Inferior parietal cortex (tissue), 1 donor: ENCODE measurements around the gene SYT11.
"Not testable (repeated sequence)": the region's sequence is repeated elsewhere in the genome, so short reads cannot be mapped to it uniquely, and the experiment has no call there.

Experiments
- DNase-seq: peaks from one replicate; pipeline ENCODE4 v3.0.0-alpha.2; 2016; ENCODE audit errors: extremely low spot score

The SYT11 gene, protein sequence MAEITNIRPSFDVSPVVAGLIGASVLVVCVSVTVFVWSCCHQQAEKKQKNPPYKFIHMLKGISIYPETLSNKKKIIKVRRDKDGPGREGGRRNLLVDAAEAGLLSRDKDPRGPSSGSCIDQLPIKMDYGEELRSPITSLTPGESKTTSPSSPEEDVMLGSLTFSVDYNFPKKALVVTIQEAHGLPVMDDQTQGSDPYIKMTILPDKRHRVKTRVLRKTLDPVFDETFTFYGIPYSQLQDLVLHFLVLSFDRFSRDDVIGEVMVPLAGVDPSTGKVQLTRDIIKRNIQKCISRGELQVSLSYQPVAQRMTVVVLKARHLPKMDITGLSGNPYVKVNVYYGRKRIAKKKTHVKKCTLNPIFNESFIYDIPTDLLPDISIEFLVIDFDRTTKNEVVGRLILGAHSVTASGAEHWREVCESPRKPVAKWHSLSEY

GRCh38 chr1:155859234-155859829 lies at the start of gene SYT11:
Gene SYT11 (plus strand): TSS chr1:155859567. CDS start chr1:155859762, 195 bp downstream.
- DNase-seq, result peak; percentile 99

DNA sequence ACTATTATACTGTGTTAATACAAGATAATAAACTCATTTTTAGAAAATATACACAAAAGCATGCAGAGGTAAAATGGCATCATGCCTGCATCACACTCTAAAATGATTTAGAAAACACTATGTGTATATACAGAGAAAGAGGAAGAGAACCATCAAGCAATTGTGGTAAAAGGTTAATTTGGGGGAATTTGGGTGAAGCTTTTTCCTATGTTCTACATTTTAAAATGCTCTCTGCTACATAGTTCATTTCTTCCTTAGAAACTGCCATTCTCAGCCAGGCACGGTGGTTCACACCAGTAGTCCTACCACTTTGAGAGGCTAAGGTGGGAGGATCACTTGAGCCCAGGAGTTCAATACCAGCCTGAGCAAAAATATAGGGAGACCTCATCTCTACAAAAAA lies 46.5 kb upstream of the SYT11 start:
- DNase-seq, result no peak

GRCh38 chr1:155813672-155814071 lies 45.7 kb upstream of the SYT11 start:
- no peak for DNase-seq

DNA sequence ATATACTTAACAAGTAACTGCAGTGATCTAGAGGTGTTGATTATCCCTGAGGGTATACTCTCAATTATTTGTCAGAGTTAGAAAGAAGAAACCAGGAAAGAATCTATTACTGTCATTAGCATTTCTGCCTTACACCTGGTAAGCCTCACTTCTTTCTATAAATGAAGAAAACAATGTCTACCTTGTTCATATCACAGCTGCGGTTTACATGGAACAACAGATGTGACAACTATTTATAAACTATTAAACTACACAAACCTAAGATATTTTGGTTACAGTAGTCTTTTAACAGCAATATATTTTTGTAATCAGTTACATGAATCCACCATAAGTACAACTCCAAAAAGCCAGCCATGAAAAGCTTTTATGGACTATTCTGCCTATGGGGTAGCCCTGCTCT lies 43.0 kb upstream of the SYT11 start:
- no peak for DNase-seq

GRCh38 chr1:155827450-155827849 lies 31.9 kb upstream of the SYT11 start:
- DNase-seq, result no peak

- DNase-seq, result no peak
These were observed 27.9 kb upstream of the SYT11 start for GRCh38 chr1:155831279-155831976.

DNA sequence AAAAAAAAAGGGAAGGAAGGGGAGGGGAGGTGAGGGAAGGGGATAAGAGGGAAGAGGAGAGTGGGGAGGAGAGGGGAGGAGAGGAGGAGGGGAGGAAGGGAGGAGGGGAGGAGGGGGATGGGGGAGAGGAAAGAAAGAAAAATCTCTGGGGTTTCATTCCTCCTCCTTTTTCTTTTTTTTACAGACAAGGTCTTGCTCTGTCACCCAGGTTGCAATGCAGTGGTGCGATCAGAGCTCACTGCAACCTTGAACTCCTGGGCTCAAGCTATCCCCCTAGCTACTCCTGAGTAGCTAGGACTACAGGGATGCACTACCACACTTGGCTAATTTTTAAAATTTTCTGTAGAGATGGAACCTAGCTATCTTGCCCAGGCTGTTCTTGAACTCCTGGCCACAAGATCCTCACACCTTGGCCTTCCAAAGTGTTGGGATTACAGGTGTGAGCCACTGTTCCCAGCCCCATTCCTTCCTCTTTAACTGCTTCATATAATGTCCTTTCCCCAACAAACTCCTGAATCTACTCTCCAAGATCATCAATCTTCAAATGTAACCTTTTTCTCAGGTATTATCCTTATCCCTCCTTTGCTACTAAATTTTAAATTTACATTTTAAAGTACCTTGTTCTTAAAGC lies 25.6 kb upstream of the SYT11 start:
- DNase-seq, result no peak

DNA sequence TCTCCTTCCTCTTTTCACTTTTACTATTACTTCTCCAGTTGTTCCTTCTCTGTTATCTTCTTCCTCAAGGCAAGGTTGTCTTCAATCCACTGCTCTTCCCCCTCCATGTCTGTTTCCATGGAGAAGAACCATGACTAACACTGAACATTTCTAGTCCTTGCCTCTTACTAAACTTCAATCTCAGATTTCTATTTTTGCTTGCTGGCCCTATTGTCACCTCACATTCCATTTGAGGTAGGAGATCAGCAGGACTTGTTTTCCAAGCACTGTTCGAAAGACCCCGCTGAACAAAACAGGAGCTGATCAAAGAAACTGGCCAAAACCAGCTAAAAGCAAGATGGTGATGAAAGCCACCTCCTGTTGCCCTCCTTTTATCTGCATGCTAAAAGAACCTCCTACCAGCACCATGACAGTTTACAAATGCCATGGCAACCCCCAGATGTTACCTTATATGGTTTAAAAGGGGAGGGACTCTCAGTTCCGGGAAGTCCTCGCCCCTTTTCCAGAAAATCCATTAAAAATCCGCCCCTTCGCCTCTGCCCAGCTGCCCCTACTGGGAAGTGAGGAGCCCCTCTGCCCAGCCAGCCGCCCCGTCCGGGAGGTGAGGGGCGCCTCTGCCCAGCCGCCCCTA lies 25.0 kb upstream of the SYT11 start:
- peak; percentile 24 for DNase-seq

DNA sequence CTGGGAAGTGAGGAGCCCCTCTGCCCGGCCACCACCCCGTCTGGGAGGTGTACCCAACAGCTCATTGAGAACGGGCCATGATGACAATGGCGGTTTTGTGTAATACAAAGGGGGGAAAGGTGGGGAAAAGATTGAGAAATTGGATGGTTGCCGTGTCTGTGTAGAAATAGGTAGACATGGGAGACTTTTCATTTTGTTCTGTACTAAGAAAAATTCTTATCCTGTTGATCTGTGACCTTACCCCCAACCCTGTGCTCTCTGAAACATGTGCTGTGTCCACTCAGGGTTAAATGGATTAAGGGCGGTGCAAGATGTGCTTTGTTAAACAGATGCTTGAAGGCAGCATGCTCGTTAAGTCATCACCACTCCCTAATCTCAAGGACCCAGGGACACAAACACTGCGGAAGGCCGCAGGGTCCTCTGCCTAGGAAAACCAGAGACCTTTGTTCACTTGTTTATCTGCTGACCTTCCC lies 24.4 kb upstream of the SYT11 start:
- not testable (repeated sequence) for DNase-seq

- no peak for DNase-seq
These were observed 23.8 kb upstream of the SYT11 start for GRCh38 chr1:155835548-155835947.

- DNase-seq, result no peak
These were observed 19.0 kb upstream of the SYT11 start for GRCh38 chr1:155840386-155840785.

GRCh38 chr1:155844860-155845421 lies 14.4 kb upstream of the SYT11 start:
- no peak for DNase-seq

DNA sequence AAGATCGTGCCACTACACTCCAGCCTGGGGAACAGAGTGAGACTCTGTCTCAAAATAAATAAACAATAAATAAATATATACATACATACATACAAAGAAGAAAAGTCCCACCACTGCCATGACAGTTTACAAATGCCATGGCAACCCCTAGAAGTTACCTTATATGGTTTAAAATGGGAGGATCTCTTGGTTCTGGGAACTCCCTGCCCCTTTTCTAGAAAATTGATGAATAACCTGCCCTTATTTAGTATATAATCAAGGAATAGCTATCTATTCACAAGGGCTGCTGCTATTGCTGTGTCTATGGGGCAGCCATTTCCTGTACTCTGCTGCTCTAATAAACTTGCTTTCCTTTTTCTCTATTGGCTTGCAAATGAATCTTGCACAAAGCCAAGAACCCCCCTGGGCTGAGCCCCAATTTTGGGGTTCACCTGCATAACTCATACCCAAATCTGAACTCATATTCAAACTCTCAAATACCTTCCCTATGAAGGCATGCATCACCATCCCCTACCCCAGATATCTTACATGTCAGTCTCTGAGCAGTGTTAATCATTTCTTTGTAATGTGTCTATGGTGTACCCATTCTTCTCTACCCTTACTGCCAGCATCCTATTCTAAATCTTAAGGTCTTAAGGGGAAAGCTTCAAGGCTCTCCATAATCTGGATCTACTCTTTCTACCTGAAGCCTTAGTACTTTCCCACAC lies 11.4 kb upstream of the SYT11 start:
- DNase-seq, result no peak

GRCh38 chr1:155850345-155850744 lies 9.0 kb upstream of the SYT11 start:
- no peak for DNase-seq

DNA sequence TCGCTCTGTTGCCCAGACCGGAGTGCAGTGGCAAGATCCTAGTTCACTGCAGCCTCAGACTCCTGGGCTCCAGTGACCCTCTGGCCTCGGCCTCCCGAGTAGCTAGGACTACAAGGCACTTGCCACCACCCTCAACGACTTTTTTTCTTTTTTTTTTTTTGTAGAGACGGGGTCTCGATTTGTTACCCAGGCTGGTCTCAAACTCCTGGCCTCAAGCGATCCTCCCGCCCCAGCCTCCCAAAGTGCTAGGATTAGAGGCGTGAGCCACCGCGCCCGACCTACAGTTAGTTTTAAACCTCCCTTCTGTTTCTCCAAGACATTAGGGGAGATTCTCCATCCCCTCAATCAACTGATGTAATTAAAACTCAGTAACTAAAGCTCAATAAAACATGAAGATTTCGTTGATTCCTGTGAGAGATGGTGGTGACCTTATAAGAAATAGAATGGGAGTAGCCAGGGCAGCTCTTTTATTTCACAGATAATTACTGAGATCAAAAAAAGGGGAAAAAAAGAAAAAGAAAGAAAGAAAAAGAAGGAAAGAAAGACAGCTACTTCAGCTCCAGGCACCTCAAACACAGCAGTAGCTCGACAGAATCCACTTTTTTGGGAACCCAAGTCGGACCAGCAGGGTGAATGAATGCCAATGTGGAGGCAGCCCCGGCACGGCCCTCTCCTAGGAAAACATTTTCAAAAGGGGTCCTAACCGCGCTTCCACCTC lies 3.0 kb upstream of the SYT11 start:
- DNase-seq, result no peak

DNA sequence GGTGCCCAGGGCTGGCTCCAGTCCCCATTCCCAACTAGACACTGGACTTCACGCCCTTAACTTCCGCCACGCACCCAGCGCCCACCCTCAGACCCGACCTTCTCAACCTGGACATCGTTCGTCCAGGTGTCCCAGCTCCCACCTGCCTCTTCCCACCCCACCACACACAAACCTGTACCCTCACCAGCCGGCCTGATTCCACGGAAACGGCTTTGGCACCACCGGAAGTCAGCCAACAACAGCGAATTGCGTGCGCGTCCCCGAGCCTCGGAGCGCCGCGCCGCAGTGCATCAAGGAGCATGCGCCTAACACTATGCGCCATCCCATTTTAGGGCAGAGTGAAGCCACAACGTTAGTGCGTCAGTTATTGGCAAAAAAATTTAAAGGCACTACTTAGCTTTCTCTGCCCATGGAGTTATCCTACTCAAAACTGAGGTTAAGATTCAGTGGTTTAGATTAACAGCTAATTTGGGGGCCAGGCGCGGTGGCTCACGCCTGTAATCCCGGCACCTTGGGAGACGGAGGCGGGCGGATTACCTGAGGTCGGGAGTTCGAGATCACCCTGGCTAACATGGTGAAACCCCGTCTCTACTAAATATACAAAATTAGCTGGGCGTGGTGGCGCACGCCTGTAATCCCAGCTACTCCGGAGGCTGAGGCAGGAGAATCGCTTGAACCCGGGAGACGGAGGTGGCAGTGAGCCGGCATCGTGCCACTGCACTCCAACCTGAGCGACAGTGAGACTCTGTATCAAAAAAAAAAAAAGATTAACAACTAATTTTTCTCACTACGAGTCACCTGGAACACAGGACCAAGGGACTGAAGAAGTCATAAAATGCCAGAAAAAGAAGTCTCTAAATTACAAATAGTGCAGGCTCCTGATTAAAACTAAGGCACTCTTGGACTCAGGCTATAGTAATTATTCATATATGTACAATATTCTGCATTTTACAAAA lies 2.1 kb upstream of the SYT11 start, which contains the start of gene GON4L:
TSS of gene GON4L (minus strand) at position 240 of the 956 bp plus-strand sequence. CDS start 3,434 bp downstream, outside the sequence.
- DNase-seq, result peak; percentile 96

DNA sequence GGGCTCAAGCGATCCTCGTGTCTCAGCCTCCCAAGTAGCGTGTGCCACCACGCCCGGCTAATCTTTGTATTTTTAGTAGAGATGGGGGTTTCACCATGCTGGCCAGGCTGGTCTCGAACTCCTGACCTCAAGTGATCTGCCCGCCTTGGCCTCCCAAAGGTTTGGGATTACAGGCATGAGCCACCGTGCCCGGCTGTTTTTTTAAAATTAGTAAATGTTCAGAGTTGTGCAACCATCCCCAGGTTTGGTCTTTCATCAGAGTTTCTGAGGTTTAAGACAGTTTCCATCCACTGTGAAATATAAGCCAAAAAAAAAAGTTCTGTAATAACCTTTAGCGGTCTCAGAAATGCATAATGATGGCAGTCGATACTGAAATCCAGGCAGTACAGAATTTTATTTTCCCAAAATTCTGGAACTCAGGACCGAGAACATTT lies 550 bp upstream of the SYT11 start:
- DNase-seq, result no peak
